ENCODE measurements around the gene SLC25A3. TPM values are rescaled to one million over a fixed set of nuclear protein-coding genes. Genes with fewer than 3 reads are reported as not detected.

Gene SLC25A3
- total RNA-seq, 1 experiment from 2014 or later: 737 TPM

DNA sequence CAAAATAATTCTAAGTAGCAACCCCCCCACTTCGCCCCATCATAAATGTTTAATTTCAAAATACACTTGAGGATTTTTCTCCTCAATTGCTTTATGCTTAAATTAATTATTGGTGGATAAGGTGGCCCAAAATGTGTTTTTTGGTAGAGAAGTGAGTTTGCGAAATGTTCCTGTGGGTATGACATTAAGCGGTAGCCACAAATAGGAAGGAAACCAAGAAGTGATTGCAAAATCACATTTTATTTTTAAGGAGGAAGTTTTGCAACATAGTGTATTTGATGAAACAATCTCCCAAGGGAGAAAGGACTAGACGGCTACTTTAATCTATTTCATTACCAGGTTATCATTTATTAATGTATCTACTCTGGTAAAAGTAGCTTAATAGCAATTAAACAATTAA is 25.5 kb downstream of the SLC25A3 start:
- CTCF ChIA-PET: interaction anchor here (0.8 kb wide), 1 partner anchor 52 kb away, joined by 3 read pairs; no protein-coding TSS in a partner anchor
- TF ChIP-seq EZH2 (IDR thresholded peaks at IDR 0.05; ENCODE audit: borderline replicate concordance, low read depth, low read length, poor library complexity, severe bottlenecking): no peak
- TF ChIP-seq, protein P1, sequence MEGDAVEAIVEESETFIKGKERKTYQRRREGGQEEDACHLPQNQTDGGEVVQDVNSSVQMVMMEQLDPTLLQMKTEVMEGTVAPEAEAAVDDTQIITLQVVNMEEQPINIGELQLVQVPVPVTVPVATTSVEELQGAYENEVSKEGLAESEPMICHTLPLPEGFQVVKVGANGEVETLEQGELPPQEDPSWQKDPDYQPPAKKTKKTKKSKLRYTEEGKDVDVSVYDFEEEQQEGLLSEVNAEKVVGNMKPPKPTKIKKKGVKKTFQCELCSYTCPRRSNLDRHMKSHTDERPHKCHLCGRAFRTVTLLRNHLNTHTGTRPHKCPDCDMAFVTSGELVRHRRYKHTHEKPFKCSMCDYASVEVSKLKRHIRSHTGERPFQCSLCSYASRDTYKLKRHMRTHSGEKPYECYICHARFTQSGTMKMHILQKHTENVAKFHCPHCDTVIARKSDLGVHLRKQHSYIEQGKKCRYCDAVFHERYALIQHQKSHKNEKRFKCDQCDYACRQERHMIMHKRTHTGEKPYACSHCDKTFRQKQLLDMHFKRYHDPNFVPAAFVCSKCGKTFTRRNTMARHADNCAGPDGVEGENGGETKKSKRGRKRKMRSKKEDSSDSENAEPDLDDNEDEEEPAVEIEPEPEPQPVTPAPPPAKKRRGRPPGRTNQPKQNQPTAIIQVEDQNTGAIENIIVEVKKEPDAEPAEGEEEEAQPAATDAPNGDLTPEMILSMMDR (conservative IDR thresholded peaks at IDR 0.05; ENCODE audit: low read depth, low read length): no peak
- Histone ChIP-seq H3K36me3 (ENCODE audit: insufficient read depth, low read length, poor library complexity, severe bottlenecking) (no peaks in the 10 kb centered on the region), H3K27ac (ENCODE audit: low read depth, low read length, poor library complexity, severe bottlenecking) (no peak overlapping the region), H3K9me3 (ENCODE audit: low read depth, low read length, poor library complexity, severe bottlenecking) (no peaks in the 10 kb centered on the region), H3K4me1 (ENCODE audit: insufficient read depth, low read length, poor library complexity, severe bottlenecking) (peaks cover 4% of the 10 kb centered on the region), H3K27me3 (replicated peaks; ENCODE audit: insufficient read depth, low read depth, low read length, poor library complexity) (no peaks in the 10 kb centered on the region), H3K4me3 (ENCODE audit: low read depth, low read length, poor library complexity, severe bottlenecking) (no peak overlapping the region)
- POLR2A ChIA-PET (ENCODE audit: low non-redundant PET): no interaction called here
- no TSS peak for BruUV-seq (replicated peaks)
- intact Hi-C loops (cut with micrococcal nuclease; ENCODE audit: unreplicated experiment): no loop called here
- peak; percentile 68 for DNase-seq (ENCODE audit: low spot score)

DNA sequence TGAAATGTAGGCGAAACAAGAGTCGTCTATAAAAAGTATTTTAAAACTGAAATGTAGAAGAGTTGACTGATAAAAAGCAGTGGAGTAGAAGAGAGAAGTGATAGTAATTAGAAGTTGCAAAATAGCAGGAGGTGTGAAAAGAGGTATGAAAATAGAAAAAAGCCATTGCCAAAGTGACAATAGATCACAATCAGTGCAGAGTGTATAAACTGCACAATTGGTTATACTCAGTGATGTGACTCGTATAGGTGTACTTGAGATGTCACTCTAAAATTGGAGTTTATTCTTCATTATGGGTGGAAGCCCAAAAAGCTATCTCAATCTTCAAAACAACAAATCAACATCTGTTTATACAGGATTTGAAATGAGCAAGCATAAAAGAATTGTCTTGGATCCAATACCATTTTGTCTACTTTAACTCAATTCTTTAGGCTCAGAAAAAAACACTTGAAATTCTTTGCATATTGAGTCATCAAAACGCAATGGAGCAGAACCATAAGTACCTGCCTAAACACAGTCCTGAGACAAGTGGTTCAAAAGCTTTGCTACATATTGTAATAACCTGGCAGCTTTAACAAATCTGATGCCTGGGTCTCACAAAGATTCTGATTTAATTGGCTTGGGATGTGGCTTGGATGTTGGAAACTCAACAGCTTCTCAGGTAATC is 42.3 kb downstream of the SLC25A3 start:
- no peaks in the 10 kb centered on the region for H3K9me3 ChIP-seq (ENCODE audit: low read depth, low read length, poor library complexity, severe bottlenecking)
- CTCF ChIA-PET: no interaction called here
- no TSS peak for BruUV-seq (replicated peaks)
- DNase-seq (ENCODE audit: low spot score): peak; percentile 36
- peaks cover 4% of the 10 kb centered on the region for H3K4me1 ChIP-seq (ENCODE audit: insufficient read depth, low read length, poor library complexity, severe bottlenecking)
- H3K27me3 ChIP-seq (replicated peaks; ENCODE audit: insufficient read depth, low read depth, low read length, poor library complexity): no peaks in the 10 kb centered on the region
- TF ChIP-seq, protein P1 (conservative IDR thresholded peaks at IDR 0.05; ENCODE audit: low read depth, low read length): no peak
- no peak for TF ChIP-seq EZH2 (IDR thresholded peaks at IDR 0.05; ENCODE audit: borderline replicate concordance, low read depth, low read length, poor library complexity, severe bottlenecking)
- H3K27ac ChIP-seq (ENCODE audit: low read depth, low read length, poor library complexity, severe bottlenecking): no peak overlapping the region
- intact Hi-C loops (cut with micrococcal nuclease; ENCODE audit: unreplicated experiment): no loop called here
- H3K4me3 ChIP-seq (ENCODE audit: low read depth, low read length, poor library complexity, severe bottlenecking): no peak overlapping the region
- no peaks in the 10 kb centered on the region for H3K36me3 ChIP-seq (ENCODE audit: insufficient read depth, low read length, poor library complexity, severe bottlenecking)
- POLR2A ChIA-PET (ENCODE audit: low non-redundant PET): no interaction called here

DNA sequence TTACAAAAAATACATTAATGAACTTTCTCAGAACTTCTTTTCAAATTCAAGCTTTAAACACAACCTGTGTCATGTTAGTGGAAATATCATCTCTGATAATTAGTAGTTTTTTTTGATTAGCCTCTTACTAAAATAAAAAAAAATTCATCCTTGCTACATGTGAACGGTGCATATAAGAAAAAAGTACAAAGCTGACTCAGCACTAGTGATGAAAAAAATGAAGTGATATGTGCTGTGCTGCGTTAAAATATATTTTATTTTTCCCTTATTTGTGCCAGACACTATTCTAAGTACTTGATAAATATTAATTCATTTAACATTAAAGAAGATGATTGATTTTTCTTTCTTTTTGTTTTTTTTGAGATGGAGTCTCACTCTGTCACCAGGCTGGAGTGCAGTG is 43.6 kb downstream of the SLC25A3 start:
- H3K27me3 ChIP-seq (replicated peaks; ENCODE audit: insufficient read depth, low read depth, low read length, poor library complexity): no peaks in the 10 kb centered on the region
- intact Hi-C loops (cut with micrococcal nuclease; ENCODE audit: unreplicated experiment): no loop called here
- H3K4me1 ChIP-seq (ENCODE audit: insufficient read depth, low read length, poor library complexity, severe bottlenecking): peaks cover 4% of the 10 kb centered on the region
- no peak overlapping the region for H3K27ac ChIP-seq (ENCODE audit: low read depth, low read length, poor library complexity, severe bottlenecking)
- H3K9me3 ChIP-seq (ENCODE audit: low read depth, low read length, poor library complexity, severe bottlenecking): no peaks in the 10 kb centered on the region
- ChIA-PET POLR2A (ENCODE audit: low non-redundant PET) (no interaction called here), CTCF (no interaction called here)
- no peaks in the 10 kb centered on the region for H3K36me3 ChIP-seq (ENCODE audit: insufficient read depth, low read length, poor library complexity, severe bottlenecking)
- BruUV-seq (replicated peaks): no TSS peak
- TF ChIP-seq, protein P1 (conservative IDR thresholded peaks at IDR 0.05; ENCODE audit: low read depth, low read length): no peak
- no peak for TF ChIP-seq EZH2 (IDR thresholded peaks at IDR 0.05; ENCODE audit: borderline replicate concordance, low read depth, low read length, poor library complexity, severe bottlenecking)
- H3K4me3 ChIP-seq (ENCODE audit: low read depth, low read length, poor library complexity, severe bottlenecking): no peak overlapping the region
- DNase-seq (ENCODE audit: low spot score): no peak

All from A673 (cell line).